CD8-positive, alpha-beta memory T cell (primary cell): ENCODE data around the gene CFAP206. TPM values are rescaled to one million over a fixed set of nuclear protein-coding genes. Genes with fewer than 3 reads are reported as not detected.
A peak's percentile ranks its signal among the peaks of the same experiment; 100 is the strongest.

Experiments used
- CTCF ChIA-PET: fragments of 350-600 bp; sonication (Branson Sonifier 250); formaldehyde crosslinking; loops from one replicate; lab custom pipeline; 2021; ENCODE audit warnings: antibody characterized with exemption; lab: Charles Lee
- POLR2A ChIA-PET: fragments of 350-600 bp; sonication (Branson Sonifier 250); formaldehyde crosslinking; loops from one replicate; lab custom pipeline; 2021; ENCODE audit warnings: antibody characterized with exemption; lab: Charles Lee
- DNase-seq, 5 donors: peaks; one replicate each; pipeline versions ENCODE4 v3.0.0 to v3.0.0-alpha.2; 2020 to 2022; ENCODE audit warnings: mixed read lengths in 1 of 5
- H3K27ac ChIP-seq: one replicate; pipeline ENCODE4 v1.7.0; 2013; ENCODE audit warnings: low read depth, mild to moderate bottlenecking, low read length, moderate library complexity
- H3K27me3 ChIP-seq: 2 replicates; pipeline ENCODE4 v1.7.0; 2013; ENCODE audit warnings: low read length, mild to moderate bottlenecking; ENCODE audit not compliant: insufficient read depth, poor library complexity, severe bottlenecking
- H3K36me3 ChIP-seq: 2 replicates; pipeline ENCODE4 v1.7.0; 2013; ENCODE audit warnings: mild to moderate bottlenecking, low read length, moderate library complexity; ENCODE audit not compliant: insufficient read depth
- H3K4me1 ChIP-seq: 2 replicates; pipeline ENCODE4 v1.7.0; 2013; ENCODE audit warnings: mild to moderate bottlenecking, low read length, moderate library complexity; ENCODE audit not compliant: insufficient read depth
- H3K4me3 ChIP-seq: 2 replicates; pipeline ENCODE4 v1.7.0; 2013; ENCODE audit warnings: mild to moderate bottlenecking, low read length
- H3K9me3 ChIP-seq: 2 replicates; pipeline ENCODE4 v1.7.0; 2013; ENCODE audit warnings: mild to moderate bottlenecking, low read length
- H3K27ac Mint-ChIP-seq, 8 donors: one replicate each; pipeline ENCODE4 v1.8.0; 2020 to 2021; ENCODE audit warnings: mixed read lengths in 8 of 8, mild to moderate bottlenecking in 6 of 8, inconsistent platforms in 3 of 8, moderate library complexity in 3 of 8
- H3K27me3 Mint-ChIP-seq, 2 donors: one replicate each; pipeline ENCODE4 v1.8.0; 2020 to 2021; ENCODE audit warnings: mixed read lengths in 2 of 2, mild to moderate bottlenecking in 1 of 2, moderate library complexity in 1 of 2
- H3K36me3 Mint-ChIP-seq, 3 donors: one replicate each; pipeline ENCODE4 v1.8.0; 2020 to 2021; ENCODE audit warnings: mixed read lengths in 3 of 3, inconsistent platforms in 1 of 3, mild to moderate bottlenecking in 1 of 3
- H3K4me1 Mint-ChIP-seq, 3 donors: one replicate each; pipeline ENCODE4 v1.8.0; 2020 to 2021; ENCODE audit warnings: mixed read lengths in 3 of 3, inconsistent platforms in 1 of 3, mild to moderate bottlenecking in 1 of 3
- H3K4me3 Mint-ChIP-seq, 7 donors: one replicate each; pipeline ENCODE4 v1.8.0; 2020 to 2021; ENCODE audit warnings: mixed read lengths in 7 of 7, mild to moderate bottlenecking in 6 of 7, moderate library complexity in 4 of 7, inconsistent platforms in 2 of 7
- H3K9me3 Mint-ChIP-seq, 5 donors: one replicate each; pipeline ENCODE4 v1.8.0; 2020 to 2022; ENCODE audit warnings: mixed read lengths in 5 of 5, mild to moderate bottlenecking in 3 of 5, moderate library complexity in 2 of 5, inconsistent platforms in 1 of 5
- polyA plus RNA-seq: library from polyadenylated mRNA; unstranded; fragments of 300-500 nt; fragmentation: Illumina TruSeq; gene quantifications from one replicate; pipeline ENCODE4 v1.2.3, GENCODE V29; 2021
- total RNA-seq, 2 experiments: library from RNA; stranded (reverse); gene quantifications; one replicate each; pipeline ENCODE4 v1.2.3, GENCODE V29; 2021

CFAP206 gene
- total and polyA plus RNA-seq, 3 experiments from 2014 or later: not detected

DNA sequence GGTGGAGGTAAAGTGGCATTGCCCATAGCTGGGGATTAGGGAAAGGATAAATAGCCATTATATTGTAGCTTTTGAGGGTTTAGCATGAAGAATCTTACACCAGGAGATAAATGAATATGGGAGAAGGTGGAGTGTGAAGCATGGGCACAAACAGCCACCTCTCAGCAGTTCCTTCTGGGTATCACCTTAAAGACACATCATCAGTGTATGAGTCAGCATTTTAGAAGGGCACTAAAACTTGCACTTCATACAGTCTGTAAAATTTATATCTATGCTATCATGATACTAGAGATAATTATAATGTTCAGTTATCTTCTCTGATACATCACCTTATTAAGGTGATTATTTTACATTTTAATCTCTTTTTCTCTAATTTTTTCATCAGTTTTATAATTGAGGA, 90.3 kb downstream of the CFAP206 start:
- POLR2A ChIA-PET: no interaction called here
- no peaks in the 10 kb centered on the region for H3K4me1 ChIP-seq
- no peak overlapping the region for H3K27ac ChIP-seq
- H3K36me3 ChIP-seq: peaks cover 13% of the 10 kb centered on the region
- no peak for DNase-seq
- CTCF ChIA-PET: no interaction called here
- H3K36me3 Mint-ChIP-seq: peaks cover 1 to 38% (median 9%) of the 10 kb centered on the region in 3 donors
- H3K9me3 ChIP-seq: no peaks in the 10 kb centered on the region
- H3K27ac Mint-ChIP-seq: peak overlapping the region in 1 of 8 donors; percentile 78
- no peak overlapping the region for H3K4me3 ChIP-seq
- H3K4me1 Mint-ChIP-seq: peaks cover 1 to 7% (median 3%) of the 10 kb centered on the region in 3 donors
- H3K27me3 ChIP-seq: no peaks in the 10 kb centered on the region
- H3K9me3 Mint-ChIP-seq: no peaks in the 10 kb centered on the region
- no peaks in the 10 kb centered on the region for H3K27me3 Mint-ChIP-seq
- H3K4me3 Mint-ChIP-seq: no peak overlapping the region

DNA sequence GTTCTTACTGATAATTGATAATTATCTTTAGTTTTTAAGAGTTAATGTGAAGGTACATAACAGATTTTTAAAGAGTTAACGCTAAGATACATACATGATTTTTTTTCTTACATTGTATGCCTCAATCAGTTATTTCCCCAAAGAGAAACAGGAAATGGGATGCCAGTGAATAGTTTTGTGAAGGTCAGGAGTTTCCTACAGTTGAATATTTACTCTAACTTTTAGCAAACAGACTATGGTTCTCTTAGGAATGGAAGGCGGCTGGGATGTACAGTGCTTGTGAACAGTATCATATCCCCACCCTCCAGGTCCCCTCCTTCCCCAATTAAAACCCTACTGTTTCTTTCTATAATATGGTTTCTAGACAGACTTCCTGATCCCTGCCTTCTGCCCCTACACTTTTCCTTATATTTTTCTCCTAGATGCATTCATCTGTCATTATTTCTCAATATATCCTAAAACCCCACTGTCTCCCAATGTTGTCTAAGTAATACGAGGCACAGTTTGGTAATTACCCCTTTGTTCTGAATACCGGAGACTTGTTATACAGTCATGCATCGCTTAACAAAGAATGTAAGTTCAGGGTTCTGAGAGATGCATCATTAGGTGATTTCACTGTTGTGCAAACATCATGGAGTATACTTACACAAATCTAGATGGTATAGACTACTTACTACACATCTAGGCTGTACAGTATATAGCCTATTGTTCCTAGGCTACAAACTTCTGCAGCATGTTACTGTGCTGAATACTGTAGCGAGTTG, 94.2 kb downstream of the CFAP206 start:
- no peak overlapping the region for H3K27ac ChIP-seq
- POLR2A ChIA-PET: no interaction called here
- H3K9me3 ChIP-seq: no peaks in the 10 kb centered on the region
- peaks cover 0 to 7% (median 4%) of the 10 kb centered on the region in 3 donors for H3K4me1 Mint-ChIP-seq
- H3K27ac Mint-ChIP-seq: peak overlapping the region in 2 of 8 donors; percentile 15 to 64
- H3K4me1 ChIP-seq: no peaks in the 10 kb centered on the region
- H3K4me3 Mint-ChIP-seq: no peak overlapping the region
- H3K27me3 Mint-ChIP-seq: no peaks in the 10 kb centered on the region
- peaks cover 18% of the 10 kb centered on the region for H3K36me3 ChIP-seq
- peaks cover 0 to 58% (median 13%) of the 10 kb centered on the region in 3 donors for H3K36me3 Mint-ChIP-seq
- no peak overlapping the region for H3K4me3 ChIP-seq
- H3K9me3 Mint-ChIP-seq: no peaks in the 10 kb centered on the region
- CTCF ChIA-PET: no interaction called here
- no peaks in the 10 kb centered on the region for H3K27me3 ChIP-seq
- DNase-seq: no peak

DNA sequence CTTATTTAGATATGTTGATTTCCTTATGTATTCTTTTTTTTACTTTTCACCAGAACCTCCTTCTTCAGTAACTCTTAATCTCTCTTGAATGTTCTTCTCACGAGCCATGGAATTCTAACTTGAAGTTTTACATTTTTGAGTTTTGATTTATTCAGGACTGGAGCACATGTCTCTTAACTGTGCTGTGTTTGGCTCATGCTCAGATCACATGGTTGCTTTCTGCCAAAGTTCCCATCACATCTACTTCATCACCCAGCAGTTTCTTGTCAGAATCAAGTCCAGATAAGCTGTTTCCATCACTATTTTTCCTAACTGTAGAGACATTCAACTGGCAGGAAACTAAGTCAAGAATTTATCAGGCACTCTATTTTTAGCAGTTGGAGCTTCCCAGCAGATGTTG, 96.7 kb downstream of the CFAP206 start:
- H3K9me3 Mint-ChIP-seq: no peaks in the 10 kb centered on the region
- Histone ChIP-seq H3K27ac (no peak overlapping the region), H3K4me1 (no peaks in the 10 kb centered on the region), H3K27me3 (no peaks in the 10 kb centered on the region), H3K4me3 (no peak overlapping the region), H3K9me3 (no peaks in the 10 kb centered on the region), H3K36me3 (peaks cover 18% of the 10 kb centered on the region)
- H3K27me3 Mint-ChIP-seq: no peaks in the 10 kb centered on the region
- CTCF ChIA-PET: no interaction called here
- peak overlapping the region in 3 of 8 donors; percentile 53 to 80 (median 72) for H3K27ac Mint-ChIP-seq
- no peak overlapping the region for H3K4me3 Mint-ChIP-seq
- POLR2A ChIA-PET: no interaction called here
- H3K36me3 Mint-ChIP-seq: peaks cover 0 to 68% (median 12%) of the 10 kb centered on the region in 3 donors
- peaks cover 0 to 8% (median 4%) of the 10 kb centered on the region in 3 donors for H3K4me1 Mint-ChIP-seq
- DNase-seq: no peak

Other genes with a start within 250 kb of the CFAP206 start
- gene SMIM8, start 85.4 kb upstream of the CFAP206 start, total RNA-seq: 1 to 10 TPM; 7.0 to 9.4 TPM
- gene SMIM8, start 85.4 kb upstream of the CFAP206 start, polyA plus RNA-seq: 16.2 TPM
- gene GJB7, start 78.7 kb upstream of the CFAP206 start, total RNA-seq: not detected
- 0.30 TPM for gene GJB7, start 78.7 kb upstream of the CFAP206 start, polyA plus RNA-seq
- 1 to 10 TPM; 1.5 TPM for gene C6orf163, start 63.2 kb upstream of the CFAP206 start, total RNA-seq
- gene C6orf163, start 63.2 kb upstream of the CFAP206 start, polyA plus RNA-seq: 0.16 TPM
- 10 to 100 TPM; 11.1 to 11.4 TPM for gene SLC35A1, start 65.0 kb downstream of the CFAP206 start, total RNA-seq
- gene SLC35A1, start 65.0 kb downstream of the CFAP206 start, polyA plus RNA-seq: 28.3 TPM
- 10 to 100 TPM; 19.2 to 20.6 TPM for gene RARS2, start 182.0 kb downstream of the CFAP206 start, total RNA-seq
- gene RARS2, start 182.0 kb downstream of the CFAP206 start, polyA plus RNA-seq: 27.9 TPM
- 10 to 100 TPM; 31.1 to 33.5 TPM for gene ORC3, start 182.2 kb downstream of the CFAP206 start, total RNA-seq
- 34.1 TPM for gene ORC3, start 182.2 kb downstream of the CFAP206 start, polyA plus RNA-seq